ENCODE measurements around the gene DNAH7. TPM values are rescaled to one million over a fixed set of nuclear protein-coding genes. Genes with fewer than 3 reads are reported as not detected.

The DNAH7 gene
- total and polyA plus RNA-seq, 2 donors (not counting 3 experiments of a cell fraction or from before 2014, with no cell fraction given), result 0.15 to 0.24 TPM

GRCh38 chr2:196046123-196046917, 22.3 kb downstream of the DNAH7 start:
- H3K27me3 ChIP-seq (ENCODE audit: control insufficient read depth in 2 of 2, insufficient read depth in 2 of 2, low read length in 2 of 2), result no peaks in the 10 kb centered on the region
- dilution Hi-C loops (cut with MboI; ENCODE audit: extremely low pct_ligation_motif_present, low sequenced_read_pairs) (no loop called here), intact Hi-C loops (cut with micrococcal nuclease) (no loop called here)
- TF ChIP-seq CTCF (IDR thresholded peaks at IDR 0.05; ENCODE audit: extremely low read depth in 1 of 2, insufficient read depth in 1 of 2, low read depth in 1 of 2, low read length in 2 of 2), result no peak
- no peak for TF ChIP-seq EZH2 (IDR thresholded peaks at IDR 0.05; ENCODE audit: borderline replicate concordance, low read depth, low read length, severe bottlenecking)
- no peak for TF ChIP-seq POLR2AphosphoS5 (IDR thresholded peaks at IDR 0.05; ENCODE audit: insufficient read depth, low read depth, low read length)
- no peak for TF ChIP-seq MYC (IDR thresholded peaks at IDR 0.05; ENCODE audit: low read depth, low read length)
- TF ChIP-seq JUN (IDR thresholded peaks at IDR 0.05; ENCODE audit: borderline replicate concordance, insufficient read depth, insufficient read length, low read depth), result no peak
- TF ChIP-seq POLR2A (IDR thresholded peaks at IDR 0.05; ENCODE audit: low read depth, low read length), result no peak
- no peak for TF ChIP-seq FOS (IDR thresholded peaks at IDR 0.05; ENCODE audit: borderline replicate concordance, insufficient read depth, low read length)
- no peak for TF ChIP-seq MAX (IDR thresholded peaks at IDR 0.05; ENCODE audit: insufficient read depth, insufficient read length)
- no peak for TF ChIP-seq GATA2 (IDR thresholded peaks at IDR 0.05; ENCODE audit: insufficient read depth, insufficient read length, low read depth, low read length)
- H3K4me2 ChIP-seq (ENCODE audit: insufficient read depth, low read length), result no peak overlapping the region
- H4K20me1 ChIP-seq (replicated peaks; ENCODE audit: control insufficient read depth, extremely low read depth, insufficient read depth, low read length), result no peaks in the 10 kb centered on the region
- no peak overlapping the region for H3K9ac ChIP-seq (replicated peaks; ENCODE audit: extremely low read depth, insufficient read depth, low read length)
- no peak overlapping the region for H2AFZ ChIP-seq (ENCODE audit: low read depth, low read length)
- FAIRE-seq (peak; percentile 38), DNase-seq (ENCODE audit: low read depth, low spot score) (no peak)
- H3K79me2 ChIP-seq (ENCODE audit: control insufficient read depth, insufficient read depth, low read length), result no peaks in the 10 kb centered on the region
- no peak overlapping the region for H3K4me3 ChIP-seq (replicated peaks in 1 of 3; ENCODE audit: insufficient read depth in 1 of 3, low read depth in 1 of 3, low read length in 3 of 3)
- CTCF ChIA-PET, result interaction anchor here (0.9 to 2.3 kb wide), 2 partner anchors 7 to 21 kb away, joined by 3 to 8 read pairs; no protein-coding TSS in a partner anchor
- POLR2A ChIA-PET, result no interaction called here
- no peaks in the 10 kb centered on the region for H3K9me1 ChIP-seq (replicated peaks; ENCODE audit: control insufficient read depth, extremely low read depth, insufficient read depth, low read length)
- no peaks in the 10 kb centered on the region for H3K36me3 ChIP-seq (ENCODE audit: control insufficient read depth in 2 of 2, extremely low read depth in 1 of 2, insufficient read depth in 2 of 2, low read length in 2 of 2)
- H3K27ac ChIP-seq (ENCODE audit: insufficient read depth, low read depth, low read length), result no peak overlapping the region
- H3K9me3 ChIP-seq (replicated peaks; ENCODE audit: control insufficient read depth, insufficient read depth, low read length), result no peaks in the 10 kb centered on the region
- BruUV-seq (replicated peaks), result no TSS peak
- H3K4me1 ChIP-seq (ENCODE audit: control insufficient read depth, extremely low read depth, insufficient read depth, low read length), result no peaks in the 10 kb centered on the region
